HepG2 (cell line): ENCODE results near the gene ATP6V0D1. TPM values are rescaled to one million over a fixed set of nuclear protein-coding genes. Genes with fewer than 3 reads are reported as not detected.

Source experiments
- ATAC-seq: fragments of 200-7000 bp; cut with Tn5 transposase; 3 replicates; pipeline ENCODE4 v1.9.1; 2020; ENCODE audit warnings: mild to moderate bottlenecking, moderate library complexity
- BruUV-seq: library from RNA; stranded (reverse); fragments of 400-500 nt; replicated peaks from 2 replicates; lab custom pipeline; 2021; lab: Mats Ljungman, UMichigan
- CTCF ChIA-PET: fragments of 300-600 bp; formaldehyde crosslinking; extraction: SDS; loops from one replicate; lab custom pipeline; 2021; ENCODE audit warnings: low total read pairs, inconsistent platforms, low intra/inter-chr PET ratio; lab: Yijun Ruan, JAX
- POLR2A ChIA-PET: fragments of 350-600 bp; sonication (Branson Sonifier 250); formaldehyde crosslinking; loops from one replicate; lab custom pipeline; 2020; ENCODE audit warnings: antibody characterized with exemption, inconsistent platforms; lab: Yijun Ruan, JAX
- DNase-seq: peaks from one replicate; pipeline ENCODE4 v3.0.0-alpha.2; 2015; ENCODE audit warnings: low spot score
- FAIRE-seq: peaks from 3 replicates; lab custom pipeline; 2011; peaks lifted over from hg19 to GRCh38; lab: Jason Lieb, UNC
- H2AFZ ChIP-seq: one replicate; pipeline ENCODE4 v1.6.1; 2011; ENCODE audit warnings: low read length, inconsistent platforms
- H3K27ac ChIP-seq: fragments of 300-600 bp; 3 replicates; pipeline ENCODE4 v1.8.0; 2011; ENCODE audit warnings: mixed run types, mild to moderate bottlenecking, mixed read lengths, low read length, inconsistent platforms; ENCODE audit not compliant: insufficient read depth; ENCODE audit errors: extremely low read length
- H3K27me3 ChIP-seq, 2 experiments: fragments of 200-600 bp in 1 of 2; 2 replicates in 1 of 2; 3 replicates in 1 of 2; pipeline versions ENCODE4 v1.6.0 to v1.8.0; 2011; ENCODE audit warnings: low read length in 2 of 2, mild to moderate bottlenecking in 2 of 2, moderate library complexity in 2 of 2, inconsistent platforms in 1 of 2; ENCODE audit not compliant: insufficient read depth in 2 of 2, control insufficient read depth in 1 of 2
- H3K36me3 ChIP-seq, 2 experiments: fragments of 200-600 bp in 1 of 2; replicated peaks in 1 of 2; 2 replicates in 1 of 2; 3 replicates in 1 of 2; pipeline versions ENCODE4 v1.5.1 to v1.8.0; 2011; ENCODE audit warnings: low read length in 2 of 2, inconsistent platforms in 1 of 2; ENCODE audit not compliant: insufficient read depth in 2 of 2, control insufficient read depth in 1 of 2
- H3K4me1 ChIP-seq: 2 replicates; pipeline ENCODE4 v1.5.1; 2012; ENCODE audit warnings: low read length, inconsistent platforms; ENCODE audit not compliant: insufficient read depth
- H3K4me2 ChIP-seq: 2 replicates; pipeline ENCODE4 v1.6.0; 2011; ENCODE audit warnings: low read depth, low read length, inconsistent platforms
- H3K4me3 ChIP-seq, 3 experiments: fragments of 200-600 bp in 1 of 3; sonication (generic), shearing (Covaris generic) in 1 of 3; replicated peaks in 1 of 3; 2 replicates each; pipeline ENCODE4 v1.5.1; 2011 to 2016; ENCODE audit warnings: low read length in 3 of 3, inconsistent platforms in 2 of 3, low read depth in 2 of 3, mild to moderate bottlenecking in 2 of 3, control low read depth in 1 of 3, mixed read lengths in 1 of 3; ENCODE audit not compliant: insufficient read depth in 1 of 3
- H3K79me2 ChIP-seq: one replicate; pipeline ENCODE4 v1.6.1; 2011; ENCODE audit warnings: low read length, inconsistent platforms; ENCODE audit not compliant: insufficient read depth
- H3K9ac ChIP-seq: 2 replicates; pipeline ENCODE4 v1.6.0; 2011; ENCODE audit warnings: mild to moderate bottlenecking, low read depth, low read length, inconsistent platforms; ENCODE audit not compliant: insufficient read depth
- H3K9me3 ChIP-seq: 2 replicates; pipeline ENCODE4 v1.5.1; 2012; ENCODE audit warnings: mild to moderate bottlenecking, low read length
- H4K20me1 ChIP-seq: 2 replicates; pipeline ENCODE4 v1.6.0; 2011; ENCODE audit warnings: inconsistent platforms, mild to moderate bottlenecking, low read length, moderate library complexity; ENCODE audit not compliant: insufficient read depth
- AKAP8 ChIP-seq: sonication (generic); formaldehyde crosslinking; IDR thresholded peaks from 2 replicates; pipeline ENCODE4 v1.5.1; 2020; ENCODE audit warnings: mild to moderate bottlenecking, missing genetic modification reagents
- BORCS8-MEF2B ChIP-seq: sonication (generic); formaldehyde crosslinking; IDR thresholded peaks from 2 replicates; pipeline ENCODE4 v1.8.0; 2022; ENCODE audit warnings: mild to moderate bottlenecking, missing genetic modification reagents
- DZIP1 ChIP-seq: sonication (generic); formaldehyde crosslinking; IDR thresholded peaks from 2 replicates; pipeline ENCODE4 v1.5.0; 2020; ENCODE audit warnings: mild to moderate bottlenecking, missing genetic modification reagents
- HNF1B ChIP-seq: sonication (generic); formaldehyde crosslinking; IDR thresholded peaks from 2 replicates; pipeline ENCODE4 v1.5.1; 2020; ENCODE audit warnings: mild to moderate bottlenecking, moderate library complexity, missing genetic modification reagents
- HNRNPL ChIP-seq: fragments of 200-400 bp; formaldehyde crosslinking; IDR thresholded peaks from 2 replicates; pipeline ENCODE4 v1.6.1; 2017; ENCODE audit warnings: mild to moderate bottlenecking, low read depth, low read length
- KDM5B ChIP-seq: sonication (generic); formaldehyde crosslinking; IDR thresholded peaks from 2 replicates; pipeline ENCODE4 v1.4.0; 2020; ENCODE audit warnings: missing genetic modification reagents, mild to moderate bottlenecking, borderline replicate concordance
- RBM39 ChIP-seq: fragments of 200-400 bp; formaldehyde crosslinking; IDR thresholded peaks from one replicate; pipeline ENCODE4 v1.6.1; 2018; ENCODE audit warnings: antibody characterized with exemption, mild to moderate bottlenecking, low read depth, low read length; ENCODE audit not compliant: poor library complexity, severe bottlenecking
- TRAFD1 ChIP-seq: sonication (generic); formaldehyde crosslinking; IDR thresholded peaks from 2 replicates; pipeline ENCODE4 v1.5.1; 2020; ENCODE audit warnings: missing genetic modification reagents, mild to moderate bottlenecking, borderline replicate concordance
- ZBTB4 ChIP-seq: sonication (generic); formaldehyde crosslinking; IDR thresholded peaks from 2 replicates; pipeline ENCODE4 v1.4.0; 2020; ENCODE audit warnings: missing genetic modification reagents, mild to moderate bottlenecking, borderline replicate concordance
- WGBS: methylation state at CpG from one replicate; pipeline ENCODE4 v1.1.6; 2017; ENCODE audit warnings: low lambda C conversion rate; 5-methylcytosine and 5-hydroxymethylcytosine counted together
- in situ Hi-C: cut with HindIII; loops from 2 replicates; pipeline ENCODE4 v1.10.0; 2017; ENCODE audit warnings: low pct_unique_long_range_greater_than_20kb; ENCODE audit not compliant: extremely low pct_ligation_motif_present
- intact Hi-C: fragments of 100-400 bp; cut with micrococcal nuclease; formaldehyde crosslinking; loops from one replicate; pipeline ENCODE4 v1.10.0; 2022; ENCODE audit not compliant: unreplicated experiment
- polyA plus RNA-seq, 8 experiments: library from polyadenylated mRNA; depleted of rRNA in 3 of 8; stranded (reverse) in 7 of 8; unstranded in 1 of 8; fragments of >200 nt; fragmentation: Illumina TruSeq in 4 of 8; extraction: Trizol in 4 of 8; gene quantifications; 2 replicates each; pipeline versions ENCODE4 v1.2.1 to v1.2.3, GENCODE V29; 2011 to 2016; ENCODE audit warnings: low read depth in 4 of 8, missing spikeins in 1 of 8, mixed read lengths in 1 of 8; ENCODE audit not compliant: insufficient read depth in 1 of 8
- total RNA-seq, 5 experiments: library from RNA; depleted of rRNA; stranded (reverse); fragments of >200 nt; fragmentation: Illumina TruSeq; extraction: Trizol; gene quantifications; 2 replicates each; pipeline ENCODE4 v1.2.3, GENCODE V29; 2016; ENCODE audit warnings: low read depth in 1 of 5

ATP6V0D1 gene
- total and polyA plus RNA-seq, 2 of the 13 experiments (the other 11 are each of a cell fraction or from before 2014, with no cell fraction given), result 51.1 to 61.3 TPM

GRCh38 chr16:67444259-67445125, 36.5 kb downstream of the ATP6V0D1 start:
- H3K9ac ChIP-seq, result 0 out of 2 replicates have a peak overlapping the region, but pooled peaks have one; percentile 8
- TF ChIP-seq DZIP1 (CRISPR knock-in tag) (peak; percentile 62; the same call in 1 of the 2 replicates), BORCS8-MEF2B (0 out of 2 replicates have a peak, but pooled peaks have one; percentile 30), TRAFD1 (CRISPR knock-in tag) (no peak), RBM39 (peak; percentile 49), KDM5B (CRISPR knock-in tag) (no peak), HNF1B (no peak), HNRNPL (0 out of 2 replicates have a peak, but pooled peaks have one; percentile 10), ZBTB4 (0 out of 2 replicates have a peak, but pooled peaks have one; percentile 22), AKAP8 (CRISPR knock-in tag) (no peak)

More at GRCh38 chr16:67444259-67445125, 36.5 kb downstream of the ATP6V0D1 start:
- Histone ChIP-seq H2AFZ (no peak overlapping the region), H3K4me1 (peaks cover 55% of the 10 kb centered on the region), H3K4me2 (no peak overlapping the region), H3K4me3 (no peak overlapping the region), H3K27ac (peak overlapping the region; percentile 88), H3K27me3 (no peaks in the 10 kb centered on the region), H3K36me3 (peaks cover 8 to 16% of the 10 kb centered on the region in 2 experiments; a peak in 3 of 5 replicates), H4K20me1 (no peaks in the 10 kb centered on the region), H3K79me2 (no peaks in the 10 kb centered on the region), H3K9me3 (no peaks in the 10 kb centered on the region)
- DNase-seq, result no peak
- in situ Hi-C loops, result no loop called here
- ATAC-seq, result no peak
- 88% methylated on average over 22 of the region's 22 CpGs for WGBS
- intact Hi-C loops, result no loop called here
- POLR2A ChIA-PET, result interaction anchor here (6.7 kb wide), 1 partner anchor 12 kb away, joined by 182 read pairs; the partner anchor contains the start of gene HSD11B2
- CTCF ChIA-PET, result no interaction called here
- FAIRE-seq, result no peak
- BruUV-seq, result no TSS peak
